Suppressor macrophage (primary cell): Measurements from ENCODE around the gene CA12.

Experiments used
- DNase-seq, 4 experiments: peaks; one replicate each; pipeline ENCODE4 v3.0.0-alpha.2; 2020 to 2022

Gene CA12

GRCh38 chr15:63401714-63402497, 20.3 kb upstream of the CA12 start:
- DNase-seq: no peak

GRCh38 chr15:63401078-63401477, 19.4 kb upstream of the CA12 start:
- DNase-seq: no peak

GRCh38 chr15:63398456-63398855, 16.8 kb upstream of the CA12 start:
- DNase-seq: no peak

GRCh38 chr15:63396152-63396928, 14.7 kb upstream of the CA12 start:
- DNase-seq: no peak

DNA sequence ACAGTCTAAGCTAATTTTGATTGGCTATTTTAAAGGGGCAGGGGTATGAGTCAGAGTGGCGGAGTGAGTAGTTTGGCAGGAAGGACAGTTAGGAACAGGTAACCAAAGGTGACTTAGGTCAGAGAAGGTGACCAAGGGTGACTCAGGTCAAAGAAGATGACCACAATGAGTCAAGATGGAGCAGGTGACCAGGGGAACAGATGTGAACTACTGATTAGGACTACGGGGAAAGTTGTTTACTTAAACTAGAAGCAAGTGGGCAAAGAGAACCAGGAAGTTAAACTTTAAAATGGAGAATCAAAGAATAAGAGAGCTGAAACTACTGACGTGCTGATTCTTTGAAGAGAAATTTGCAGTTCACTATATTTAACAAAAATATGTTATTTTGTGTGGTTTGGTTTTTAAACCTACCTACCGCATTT, 14.1 kb upstream of the CA12 start:
- DNase-seq: no peak

- peak; percentile 28 to 63 (median 46) for DNase-seq
Measured at GRCh38 chr15:63392361-63393009, 10.8 kb upstream of the CA12 start.

DNA sequence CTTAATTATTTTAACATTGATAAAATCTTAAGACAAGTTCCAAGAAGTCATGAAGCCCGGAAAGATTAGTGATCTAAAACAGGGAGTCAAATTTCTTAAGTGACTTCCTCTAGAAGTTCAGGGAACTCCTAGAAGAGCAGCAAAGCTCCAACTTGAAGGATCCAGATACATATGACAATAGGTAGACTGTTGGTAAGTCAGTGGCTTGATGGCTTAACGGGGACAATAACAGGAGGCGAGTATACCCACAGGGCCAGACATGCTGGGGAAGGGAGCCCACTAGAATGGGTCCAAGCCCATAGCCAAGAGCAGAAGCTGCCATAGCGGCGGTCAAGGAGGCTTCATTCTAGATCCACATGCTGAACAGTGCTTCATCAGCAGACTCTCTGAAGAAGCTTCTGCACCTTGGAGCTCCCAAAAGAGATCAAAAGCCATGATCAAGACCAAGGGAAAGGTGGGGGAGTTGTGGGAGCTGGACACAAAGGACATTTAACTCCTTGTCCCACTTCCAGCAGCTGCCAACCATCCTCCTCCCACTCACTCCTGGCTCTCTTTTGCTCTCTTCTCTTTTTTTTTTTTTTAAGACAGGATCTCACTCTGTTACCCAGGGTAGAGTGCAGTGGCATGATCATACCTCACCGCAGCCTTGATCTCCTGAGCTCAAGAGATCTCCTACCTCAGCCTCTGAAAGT, 10.2 kb upstream of the CA12 start:
- peak in 3 of 4 experiments; percentile 26 to 38 (median 37) for DNase-seq

- DNase-seq: no peak
Measured at GRCh38 chr15:63390689-63391088, 9.0 kb upstream of the CA12 start.

GRCh38 chr15:63389902-63390670, 8.4 kb upstream of the CA12 start:
- peak in 1 of 4 experiments; percentile 26 for DNase-seq

DNA sequence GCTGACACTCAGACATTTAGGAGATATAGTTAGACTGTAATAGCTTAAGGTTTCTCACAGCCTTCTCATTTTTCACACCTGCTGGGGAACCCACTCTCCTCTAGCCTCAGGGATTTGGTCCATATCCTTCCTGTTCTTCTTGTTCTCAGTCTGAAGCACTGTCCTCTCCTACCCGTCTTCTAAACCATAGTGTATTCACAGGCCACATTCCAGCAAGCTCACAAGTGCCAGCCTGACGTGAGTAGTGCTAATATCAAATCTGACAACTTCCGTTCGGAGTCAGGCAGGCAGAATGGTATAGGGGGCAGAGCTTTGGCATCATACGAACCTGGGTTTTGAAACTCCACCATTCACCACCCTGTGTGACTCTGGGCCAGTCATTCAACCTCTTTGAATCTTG, 6.9 kb upstream of the CA12 start:
- DNase-seq: no peak

DNA sequence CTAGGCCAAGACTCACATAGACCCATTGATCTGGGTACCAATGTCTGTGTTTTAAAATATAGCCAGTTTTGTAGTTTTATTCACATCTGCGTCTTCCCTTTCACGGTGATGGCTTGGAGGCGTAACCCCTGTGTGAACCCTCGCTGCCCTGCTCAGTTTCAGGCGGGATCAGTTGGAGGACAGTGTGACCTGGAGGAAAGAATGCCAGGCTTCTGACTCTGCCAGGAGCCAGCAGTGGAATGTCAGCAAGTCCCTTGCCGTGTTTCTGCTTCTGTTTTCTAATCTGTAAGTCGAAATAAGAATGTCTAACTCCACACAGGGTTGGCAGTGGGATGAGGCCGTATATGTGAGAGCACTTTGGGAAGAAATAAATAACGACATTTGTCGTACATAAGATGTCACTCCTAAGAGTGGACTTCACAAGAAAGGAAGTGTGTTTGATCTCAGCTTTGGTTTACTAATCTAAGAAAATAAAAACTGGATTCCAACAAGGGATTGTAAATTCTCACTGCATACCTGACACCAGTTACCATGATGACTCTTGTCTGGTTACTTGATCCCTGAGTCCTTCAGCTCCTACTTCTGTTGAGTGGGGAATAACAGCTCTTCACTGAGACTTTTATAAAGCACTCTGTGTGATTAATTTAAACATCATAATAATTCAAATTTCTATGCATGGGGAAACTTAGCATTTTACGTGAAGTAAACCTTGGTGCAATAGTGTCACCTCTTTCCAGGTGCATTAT, 6.3 kb upstream of the CA12 start:
- no peak for DNase-seq

- DNase-seq: no peak
Measured at GRCh38 chr15:63385911-63386531, 4.4 kb upstream of the CA12 start.

DNA sequence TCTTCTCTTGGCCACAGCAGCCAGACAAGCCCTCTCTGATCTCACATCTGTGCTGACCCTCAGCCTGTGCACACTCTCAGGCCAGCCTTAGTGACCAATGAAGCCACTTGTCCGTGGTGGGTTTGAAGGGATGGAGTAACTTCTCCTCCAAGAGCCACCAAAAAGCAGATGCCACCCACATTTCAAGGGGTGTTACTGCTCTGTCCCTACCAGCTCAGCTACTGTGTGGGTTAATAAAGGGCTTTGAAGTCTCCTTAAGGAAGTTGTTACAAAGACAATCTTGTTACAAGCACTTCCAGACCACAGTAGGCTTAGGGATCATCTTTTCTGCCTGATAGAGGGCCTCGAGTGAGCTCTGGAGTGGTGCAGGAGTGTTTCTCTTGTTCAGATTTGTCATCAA, 3.3 kb upstream of the CA12 start:
- DNase-seq: peak in 3 of 4 experiments; percentile 37 to 53 (median 41)

DNA sequence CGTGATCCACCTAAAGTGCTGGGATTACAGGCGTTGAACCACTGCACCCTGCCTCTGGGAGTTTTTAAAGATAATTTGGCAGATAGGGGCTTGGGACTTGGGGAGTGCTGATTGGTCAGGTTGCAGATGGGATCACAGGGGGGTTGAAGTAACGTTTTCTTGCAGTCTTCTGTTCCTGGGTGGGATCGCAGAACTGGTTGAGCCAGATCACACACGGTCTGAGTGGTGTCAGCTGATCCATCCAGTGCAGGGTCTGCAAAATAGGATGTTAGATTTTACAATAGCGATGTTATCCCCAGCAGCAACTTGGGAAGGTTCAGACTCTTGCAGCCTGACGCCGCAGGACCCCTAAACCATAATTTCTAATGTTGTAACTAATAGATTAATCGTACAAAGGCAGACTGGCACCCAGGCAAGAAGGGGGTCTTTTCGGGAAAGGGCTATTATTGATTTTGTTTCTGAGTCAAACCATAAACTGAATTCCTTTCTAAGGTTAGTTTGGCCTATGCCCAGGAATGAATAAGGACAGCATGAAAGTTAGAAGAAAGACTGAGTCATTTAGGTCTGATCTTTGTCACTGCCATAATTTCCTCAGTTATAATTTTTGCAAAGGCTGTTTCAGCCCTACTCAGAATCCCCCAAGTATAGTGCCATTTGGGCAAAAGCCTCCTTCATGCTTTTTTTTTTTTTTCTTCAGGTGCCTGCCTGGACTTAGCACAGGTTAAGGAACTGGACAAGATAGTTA, 1.5 kb upstream of the CA12 start:
- no peak for DNase-seq

GRCh38 chr15:63380808-63381282, 801 bp downstream of the CA12 start:
- DNase-seq: no peak

- no peak for DNase-seq
Measured at GRCh38 chr15:63380151-63380807, 1.4 kb downstream of the CA12 start.

DNA sequence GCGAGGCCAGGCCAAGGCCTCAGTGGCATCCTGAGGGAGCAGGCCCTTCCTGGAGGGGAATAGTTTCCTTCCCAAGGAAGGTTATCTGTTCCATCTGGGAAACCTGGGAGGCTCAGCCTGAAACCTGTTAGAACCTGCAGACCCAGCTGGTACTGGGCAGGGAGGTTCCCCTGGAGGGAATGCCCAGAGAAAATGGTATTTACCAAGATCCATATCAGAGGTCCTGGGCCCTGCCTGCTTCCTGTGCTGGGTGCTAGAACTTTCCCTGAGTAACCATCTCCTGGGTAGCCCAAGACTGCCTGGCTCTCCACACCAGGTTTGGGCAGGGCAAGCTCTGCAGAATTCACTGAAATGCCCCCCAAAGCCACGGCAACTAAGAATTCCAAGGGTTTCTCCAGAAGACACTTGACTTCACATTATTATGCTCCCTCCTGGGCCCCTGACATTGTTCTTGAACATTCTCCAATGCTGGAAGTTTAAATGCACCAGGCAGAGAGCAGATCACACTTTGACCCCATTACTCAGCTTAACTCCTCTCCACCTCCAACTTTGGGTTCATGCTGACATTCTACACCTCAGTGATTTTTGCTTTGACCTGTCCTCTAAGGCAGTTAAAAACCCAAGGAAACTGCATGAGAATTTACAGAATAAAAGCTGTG, 2.0 kb downstream of the CA12 start:
- no peak for DNase-seq

- no peak for DNase-seq
Measured at GRCh38 chr15:63378946-63379345, 2.7 kb downstream of the CA12 start.
